GM12891 (cell line): ENCODE measurements around the gene KRT6A.

Experiments
- POLR2A ChIP-seq: IDR thresholded peaks from 2 replicates; pipeline ENCODE4 v1.6.1; 2011; ENCODE audit warnings: low read depth, low read length, control low read depth
- TAF1 ChIP-seq: IDR thresholded peaks from 2 replicates; pipeline ENCODE4 v1.6.1; 2011; ENCODE audit warnings: low read depth, low read length, control low read depth

DNA sequence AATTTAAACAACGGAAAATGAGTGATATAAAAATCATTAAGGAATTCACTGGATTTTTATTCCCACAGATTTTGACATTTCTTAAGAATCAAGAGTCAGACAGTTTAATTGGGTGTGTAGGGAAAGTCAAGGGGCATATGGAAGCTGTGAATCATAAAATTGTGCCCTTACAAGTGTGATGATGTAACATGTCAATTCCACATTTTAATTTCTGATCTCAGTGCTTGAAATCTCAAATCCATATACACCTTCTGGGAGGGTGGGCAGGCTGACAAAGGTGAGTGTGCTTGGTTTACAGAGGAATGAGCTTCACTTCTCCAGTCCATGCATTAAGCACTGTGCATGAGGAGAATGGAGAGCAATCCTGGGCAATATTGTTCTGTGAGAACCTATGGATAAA is 1.0 kb upstream of the KRT6A start:
- TF ChIP-seq TAF1 (no peak), POLR2A (no peak)
